GDM1 (cell line): ENCODE data around the gene RABAC1.

ENCODE experiments used
- DNase-seq: peaks from one replicate; lab custom pipeline; 2025; lab: John Stamatoyannopoulos, UW

The RABAC1 gene

DNA sequence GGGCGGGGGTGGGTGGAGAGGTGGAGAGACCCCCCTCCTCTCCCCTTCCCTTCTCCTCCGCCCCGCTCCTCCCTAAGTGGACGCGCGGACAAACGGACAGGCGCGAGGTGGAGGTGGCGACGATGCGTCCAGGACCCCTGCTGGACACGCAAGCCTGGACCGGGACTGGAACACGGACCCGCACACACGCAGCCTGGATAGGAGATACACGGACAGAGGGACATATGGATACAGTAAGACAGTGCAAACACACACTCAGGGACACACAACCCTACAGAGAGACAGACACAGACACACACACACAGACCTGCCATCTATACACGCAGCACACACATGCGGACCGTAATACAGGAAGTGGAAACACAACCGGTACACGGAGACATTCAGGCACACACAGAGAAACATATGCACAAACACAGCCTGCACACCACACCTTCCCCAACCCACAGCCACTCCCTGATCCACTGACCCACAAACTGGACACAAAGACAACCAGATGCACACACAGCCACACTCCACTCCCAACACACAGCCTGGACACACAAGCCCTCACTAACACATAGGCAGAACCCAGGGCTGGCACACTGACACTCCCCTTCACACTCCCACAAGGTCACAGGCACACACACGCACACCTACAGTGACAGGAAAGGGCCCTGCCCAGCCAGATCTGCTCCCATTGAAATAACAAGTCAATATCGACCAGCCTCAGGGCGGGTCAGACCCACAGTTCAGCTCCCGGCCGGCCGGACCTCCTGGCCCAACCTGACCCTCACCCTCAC is 30.2 kb downstream of the RABAC1 start:
- DNase-seq: no peak

DNA sequence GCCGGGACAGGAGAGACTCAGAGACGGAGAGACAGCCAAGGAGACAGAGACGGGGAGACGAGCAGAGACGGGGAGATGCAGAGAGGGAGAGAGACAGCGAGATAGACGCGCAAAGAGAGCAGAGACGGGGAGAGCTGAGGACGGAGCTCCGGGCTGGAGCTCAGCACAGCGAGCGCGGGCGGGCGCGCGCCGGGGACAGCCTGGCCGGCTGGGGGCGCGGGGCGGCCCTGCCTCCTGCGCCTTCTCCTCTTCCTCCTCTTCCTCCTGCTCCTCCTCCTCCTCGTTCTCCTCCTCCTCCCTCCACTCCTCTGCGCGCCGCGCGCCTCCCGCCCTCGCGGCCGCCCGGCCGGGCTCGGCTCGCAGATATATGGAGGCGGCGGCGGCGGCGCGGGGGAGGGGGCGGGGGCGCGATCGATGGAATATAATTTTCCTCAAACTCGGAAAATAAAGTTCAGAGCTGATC is 30.9 kb downstream of the RABAC1 start, which contains the start of gene ERFL:
Gene ERFL (minus strand): TSS at position 229 of the 463 bp plus-strand sequence. CDS start 15,530 bp downstream, outside the sequence.
- peak; percentile 19 for DNase-seq

DNA sequence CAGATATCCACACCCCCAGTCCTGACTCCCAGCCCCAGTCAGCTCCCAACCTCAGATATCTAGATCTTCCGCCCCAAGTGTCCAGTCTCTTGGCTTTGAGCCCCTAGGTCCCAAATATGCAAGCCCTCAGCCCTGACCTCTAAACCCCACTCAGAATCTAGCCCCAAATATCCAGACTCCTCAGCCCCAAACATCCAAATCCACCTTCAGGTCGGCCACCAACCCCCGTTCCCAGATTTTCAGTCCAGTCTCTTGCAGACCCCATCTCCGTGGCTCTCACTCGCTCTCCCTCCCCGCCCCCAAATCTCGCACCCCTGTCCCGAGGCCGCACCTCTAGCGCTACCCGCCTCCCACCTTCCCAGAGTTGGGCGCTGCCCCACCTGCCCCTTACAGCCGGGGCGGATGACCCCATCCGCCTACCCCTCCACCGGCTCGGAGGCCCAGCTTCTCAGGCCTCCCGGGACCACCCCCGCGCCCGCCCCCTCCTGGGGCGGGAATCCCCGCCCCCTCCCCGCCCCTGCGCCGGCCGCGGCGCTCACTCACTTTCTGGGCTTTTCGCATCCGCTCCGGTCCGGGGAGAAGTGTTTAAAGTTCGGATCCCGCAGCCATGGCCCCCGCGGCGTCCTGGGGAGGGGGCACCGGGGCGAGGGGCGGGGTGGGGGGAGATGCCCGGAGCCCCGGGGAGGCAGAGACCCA is 31.5 kb downstream of the RABAC1 start:
- no peak for DNase-seq

DNA sequence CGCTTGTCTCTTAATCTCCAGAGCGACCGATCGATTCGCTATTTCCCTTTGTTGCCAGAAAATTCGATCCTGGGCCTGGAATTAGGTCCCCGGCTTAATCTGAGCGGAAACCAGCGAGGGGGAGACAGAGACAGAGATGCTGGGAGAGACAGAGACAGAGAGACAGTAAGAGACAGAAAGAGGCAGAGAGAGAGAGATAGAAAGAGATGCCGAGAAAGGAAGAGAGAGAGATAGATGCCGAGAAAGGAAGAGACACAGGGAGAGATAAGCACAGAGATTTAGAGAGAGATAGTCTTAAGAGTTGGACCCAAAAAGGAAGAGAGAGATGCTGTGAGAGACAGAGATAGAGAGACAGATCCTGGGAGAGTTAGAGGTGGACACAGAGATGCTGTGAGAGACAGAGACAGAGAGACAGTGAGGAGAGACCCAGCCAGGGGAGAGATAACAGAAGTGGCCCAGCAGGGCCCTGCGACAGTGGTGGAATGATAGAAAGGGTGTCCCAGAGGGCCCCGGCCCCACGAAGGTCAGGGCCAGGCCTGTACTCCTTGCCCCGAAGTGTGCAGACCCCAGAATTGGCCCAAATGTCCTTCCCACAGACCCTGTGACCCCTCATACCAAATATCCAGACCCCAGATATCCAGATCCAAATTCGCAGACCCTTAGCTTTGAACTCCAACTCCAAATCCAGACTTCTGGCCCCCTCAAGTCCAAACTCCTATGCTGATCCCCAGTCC is 32.2 kb downstream of the RABAC1 start:
- no peak for DNase-seq

DNA sequence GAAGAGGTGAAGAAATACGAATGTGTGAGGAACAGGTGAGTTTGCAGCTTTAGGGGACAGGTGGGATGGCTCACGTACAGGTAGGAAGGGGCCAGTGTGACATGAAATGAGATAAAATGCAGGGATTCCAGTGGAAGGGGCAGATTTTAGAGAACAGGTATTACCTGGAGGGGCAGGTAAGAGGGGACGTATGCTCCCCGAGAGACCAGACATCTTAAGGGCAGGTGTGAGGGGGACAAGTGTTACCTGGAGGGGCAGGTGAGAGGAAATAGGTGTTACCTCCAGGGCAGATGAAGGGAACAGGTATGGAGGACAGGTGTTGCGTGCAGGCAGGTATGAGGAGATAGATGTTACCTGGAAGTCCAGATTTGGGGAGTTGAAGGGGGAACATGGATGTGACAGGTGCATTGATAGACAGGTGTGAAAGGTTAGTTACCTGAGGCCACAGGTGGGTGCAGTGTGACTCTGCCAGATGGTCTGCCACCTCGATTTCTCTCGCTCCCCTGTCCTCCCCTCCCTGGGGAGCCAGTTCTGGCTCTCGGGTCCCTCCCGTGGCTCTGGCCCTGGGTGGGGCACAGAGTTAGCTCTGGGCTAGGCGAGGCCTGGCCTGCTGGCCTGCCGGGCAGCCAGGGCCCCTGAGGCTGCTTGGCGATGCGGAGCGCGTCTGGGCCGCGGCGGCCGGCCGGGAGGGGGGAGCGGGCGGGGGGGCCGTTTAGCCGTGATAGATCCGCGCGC is 32.9 kb downstream of the RABAC1 start:
- no peak for DNase-seq

DNA sequence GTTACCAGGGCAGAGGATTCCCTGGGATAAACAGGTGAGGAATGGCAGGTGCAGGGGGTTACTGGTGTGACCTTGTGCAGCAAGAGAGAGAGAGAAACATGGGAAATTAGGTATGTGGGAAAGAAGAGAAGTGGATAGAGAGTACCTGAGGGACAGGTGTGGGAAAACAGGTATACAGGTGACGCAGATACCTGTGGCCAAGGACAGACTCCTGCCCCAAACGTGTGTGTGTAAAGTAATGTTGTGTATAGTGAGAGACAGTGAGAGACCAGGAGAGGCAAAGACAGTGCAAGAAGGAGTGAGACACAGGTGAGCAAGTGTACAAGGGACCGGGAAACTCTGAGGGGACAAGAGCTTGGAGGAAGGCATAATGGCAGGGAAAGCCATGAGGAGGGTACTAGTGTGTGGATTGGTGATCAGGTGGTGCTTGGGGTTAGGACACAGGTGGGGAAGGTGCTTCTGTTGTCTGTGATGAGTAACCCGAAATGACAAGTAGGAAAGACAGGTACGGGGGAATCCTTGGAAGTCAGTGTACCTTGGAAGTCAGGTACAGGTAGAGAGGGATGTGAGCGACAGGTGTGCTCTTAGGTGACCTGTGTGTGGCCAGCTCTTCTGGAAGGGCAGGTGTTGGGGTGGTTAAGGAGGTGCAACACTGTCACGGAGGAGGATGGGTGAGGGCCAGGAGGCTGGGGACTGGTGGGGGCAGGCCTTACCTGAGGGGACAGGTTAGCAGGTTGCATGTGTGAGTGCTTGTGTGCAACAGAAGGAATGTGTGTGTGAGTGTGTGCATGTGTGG is 33.7 kb downstream of the RABAC1 start:
- no peak for DNase-seq

DNA sequence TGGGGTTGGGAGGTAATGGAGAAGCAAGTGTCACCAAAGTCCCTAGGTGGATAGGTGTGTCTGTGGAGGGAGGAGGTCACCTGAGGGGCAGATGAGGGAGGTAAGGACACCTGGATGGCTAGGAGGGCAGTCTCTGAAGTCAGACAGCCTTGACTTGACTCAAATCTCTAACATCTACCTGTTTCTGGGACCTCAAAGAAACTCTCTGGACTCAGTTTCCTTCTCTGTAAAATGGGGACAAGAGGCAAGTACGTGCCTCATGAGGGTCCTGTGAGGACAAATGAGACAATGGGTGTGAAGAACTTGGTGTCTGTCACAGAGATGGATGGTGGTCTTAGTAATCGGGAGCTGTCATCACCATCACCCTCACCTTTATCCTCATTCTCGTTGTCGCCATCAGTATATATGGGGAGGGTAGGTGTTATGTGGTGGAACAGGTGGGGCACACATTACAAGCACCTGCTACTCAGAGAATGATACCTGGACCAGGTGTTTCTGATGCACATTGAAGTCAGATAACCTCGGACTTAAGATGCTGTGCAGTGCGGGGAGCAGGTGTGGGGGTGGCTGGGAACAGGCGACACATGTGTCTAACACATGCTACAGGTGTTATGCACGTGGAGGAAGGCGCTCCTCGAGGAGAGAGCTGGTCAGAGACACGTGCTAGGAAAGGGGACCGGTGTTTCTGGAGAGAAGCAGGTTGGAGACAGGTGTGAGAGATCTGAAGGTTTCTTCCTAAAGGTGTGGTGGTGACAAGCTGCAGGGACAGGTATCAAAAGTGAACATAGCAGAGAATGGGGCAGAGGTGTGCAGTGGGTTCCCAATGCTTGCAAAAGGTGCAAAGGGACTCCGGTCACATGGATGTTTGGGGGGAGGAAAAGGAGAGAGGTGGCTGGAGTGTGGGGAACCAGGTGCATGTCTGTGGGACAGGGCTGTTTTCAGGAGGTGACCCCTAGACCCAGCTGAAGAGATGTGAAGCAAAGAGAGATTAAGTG is 34.7 kb downstream of the RABAC1 start:
- DNase-seq: no peak

DNA sequence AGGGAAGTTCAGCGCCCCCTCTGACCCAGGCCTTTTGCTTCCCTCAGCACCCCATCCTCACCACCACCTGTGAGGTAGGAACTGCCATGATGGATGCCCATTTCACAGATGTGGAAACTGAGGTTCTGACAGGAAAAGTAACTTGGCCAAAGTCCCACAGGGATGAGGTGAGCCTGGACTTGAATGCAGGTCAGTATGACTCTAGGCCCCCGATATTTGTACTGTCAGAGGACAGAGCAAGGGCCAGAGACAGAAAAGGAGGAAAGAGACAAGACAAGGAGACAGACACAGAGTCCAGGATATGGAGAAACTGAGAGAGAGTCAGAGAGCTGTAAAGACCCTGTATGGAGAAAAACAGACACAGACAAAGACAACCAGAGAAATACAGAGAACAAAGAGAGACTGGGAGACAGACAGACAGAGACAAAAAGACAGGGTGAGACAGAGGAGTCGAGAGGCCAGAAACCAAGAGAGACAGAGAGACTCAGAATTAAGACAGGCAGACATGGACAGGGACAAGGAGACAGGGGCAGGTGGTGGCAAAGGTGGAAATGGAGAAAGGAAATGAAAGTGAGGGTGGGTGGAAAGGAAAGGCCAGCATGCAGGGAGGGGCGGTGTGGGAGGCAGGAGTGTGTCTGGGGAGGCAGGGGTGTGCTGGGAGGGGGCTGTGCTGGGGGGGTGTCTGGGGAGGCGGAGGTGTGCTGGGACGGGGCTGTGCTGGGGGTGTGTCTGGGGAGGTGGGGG is 35.9 kb downstream of the RABAC1 start:
- DNase-seq: no peak

DNA sequence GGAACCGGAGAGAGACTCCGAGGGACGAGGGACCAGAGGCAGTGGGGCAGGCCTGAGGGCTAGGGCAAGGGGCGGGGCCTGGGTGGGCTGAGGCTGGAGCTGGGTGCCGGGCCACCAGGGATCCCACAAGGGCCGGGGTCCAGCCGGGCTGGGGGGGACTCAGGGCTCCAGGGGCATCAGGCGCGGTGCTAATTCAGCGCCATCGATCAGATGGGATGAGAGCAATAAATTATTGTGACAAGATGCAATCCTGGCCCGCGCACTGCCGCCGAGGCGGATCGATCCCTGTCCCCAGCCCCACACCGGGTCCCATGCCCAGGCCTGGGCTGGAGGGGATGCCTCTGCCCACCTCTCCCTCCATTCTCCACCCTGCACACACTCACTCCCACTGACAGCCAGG is 36.5 kb downstream of the RABAC1 start:
- DNase-seq: no peak

DNA sequence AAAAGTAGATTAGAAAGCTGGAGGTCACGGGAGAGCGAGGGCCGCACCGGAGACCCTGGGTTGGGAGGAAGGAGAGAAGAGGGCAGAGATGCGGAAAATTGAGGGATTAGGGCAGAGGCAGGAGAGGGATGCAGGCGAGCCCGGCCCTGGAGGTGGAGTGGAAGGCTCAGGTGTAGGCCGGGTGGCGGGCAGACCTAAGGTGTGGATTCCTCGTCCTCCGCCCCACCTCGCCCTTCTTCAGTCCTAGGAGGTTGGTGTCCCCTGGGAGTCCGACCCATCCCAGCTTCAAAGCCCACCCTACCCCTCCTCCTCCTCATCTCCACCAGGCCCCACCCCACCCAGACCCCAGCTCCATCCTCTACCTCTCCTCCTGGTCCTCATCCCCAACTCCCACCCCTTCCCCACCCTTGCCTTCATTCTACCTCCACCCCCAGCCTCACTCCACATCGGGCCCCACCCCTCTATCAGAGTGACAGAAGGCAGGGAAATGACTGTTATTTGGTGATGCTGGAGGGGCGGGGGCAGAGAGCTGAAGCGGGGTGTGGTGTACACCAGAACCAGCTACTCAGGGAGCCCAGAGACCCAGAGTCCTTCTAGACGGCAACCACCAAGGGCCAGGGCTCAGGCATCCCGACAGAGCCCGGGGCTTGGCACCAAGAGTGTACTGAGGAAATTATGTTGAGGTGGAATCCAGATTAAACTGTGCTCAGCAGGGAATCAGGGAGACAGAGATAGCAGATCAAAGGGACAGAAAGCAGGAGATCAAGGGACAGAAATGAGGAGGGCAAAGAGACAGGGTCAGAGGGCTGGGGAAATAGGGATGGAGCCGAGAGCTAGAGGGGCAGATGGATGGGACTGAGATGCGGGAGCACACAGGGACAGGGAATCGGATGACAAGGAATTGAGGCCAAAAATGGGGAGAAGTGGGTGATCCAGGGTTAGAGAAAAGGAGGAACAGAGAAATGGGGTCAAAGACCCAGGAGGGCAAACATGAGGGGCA is 37.2 kb downstream of the RABAC1 start:
- no peak for DNase-seq

DNA sequence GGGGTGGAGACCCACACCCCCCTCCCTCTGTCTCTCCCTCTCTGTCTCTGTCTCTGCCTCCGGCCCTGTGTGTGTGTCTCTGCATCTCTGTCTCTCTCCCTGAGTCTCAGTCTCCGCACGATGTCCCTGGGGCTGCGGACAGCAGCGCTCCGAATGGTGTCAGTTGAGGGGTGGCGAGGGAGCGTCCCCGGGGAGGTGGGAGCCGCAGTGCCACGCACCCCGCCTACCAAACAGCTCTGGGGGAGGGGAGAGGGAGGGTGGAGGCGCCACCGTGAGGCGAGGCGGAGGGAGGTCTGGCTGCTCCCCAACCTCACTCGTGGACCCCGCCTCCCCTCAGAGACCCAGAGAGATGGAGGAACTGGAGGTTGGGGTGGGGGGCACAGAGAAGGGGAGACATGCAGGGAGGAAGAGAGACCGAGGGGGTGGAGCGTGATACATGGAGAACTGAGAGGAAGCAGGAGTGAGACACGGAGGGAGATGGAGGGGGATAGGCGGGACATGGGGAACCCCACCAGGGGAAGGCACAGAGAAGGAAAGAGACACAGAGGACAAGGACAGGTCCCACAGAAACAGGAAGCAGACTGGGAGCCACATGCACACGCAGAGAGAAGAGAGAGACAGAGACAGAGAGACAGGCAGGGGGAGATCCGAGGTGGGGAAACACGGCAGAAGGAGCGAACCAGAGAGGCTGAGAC is 38.1 kb downstream of the RABAC1 start:
- no peak for DNase-seq

DNA sequence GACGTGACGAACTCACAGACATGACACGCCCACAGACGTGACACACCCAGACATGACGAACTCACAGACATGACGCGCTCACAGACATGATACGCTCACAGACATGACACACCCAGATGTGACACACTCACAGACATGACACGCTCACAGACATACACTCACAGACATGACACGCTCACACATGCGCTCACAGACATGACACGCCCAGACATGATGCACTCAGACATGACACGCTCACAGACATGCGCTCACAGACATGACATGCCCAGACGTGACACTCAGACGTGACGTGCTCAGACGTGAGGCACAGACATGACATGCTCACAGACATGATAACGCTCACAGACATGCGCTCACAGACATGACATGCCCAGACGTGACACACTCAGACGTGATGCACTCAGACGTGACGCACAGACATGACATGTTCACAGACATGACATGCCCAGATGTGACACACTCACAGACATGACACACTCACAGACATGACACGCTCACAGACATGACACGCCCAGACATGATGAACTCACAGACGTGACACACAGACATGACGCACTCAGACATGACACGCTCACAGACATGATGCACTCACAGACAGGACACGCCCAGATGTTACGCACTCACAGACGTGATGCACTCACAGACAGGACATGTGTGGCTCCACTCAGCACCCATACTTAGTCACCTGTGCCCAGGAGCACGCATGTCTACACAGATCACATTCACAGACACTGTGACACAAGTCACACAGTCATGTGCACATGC is 39.0 kb downstream of the RABAC1 start:
- DNase-seq: no peak

DNA sequence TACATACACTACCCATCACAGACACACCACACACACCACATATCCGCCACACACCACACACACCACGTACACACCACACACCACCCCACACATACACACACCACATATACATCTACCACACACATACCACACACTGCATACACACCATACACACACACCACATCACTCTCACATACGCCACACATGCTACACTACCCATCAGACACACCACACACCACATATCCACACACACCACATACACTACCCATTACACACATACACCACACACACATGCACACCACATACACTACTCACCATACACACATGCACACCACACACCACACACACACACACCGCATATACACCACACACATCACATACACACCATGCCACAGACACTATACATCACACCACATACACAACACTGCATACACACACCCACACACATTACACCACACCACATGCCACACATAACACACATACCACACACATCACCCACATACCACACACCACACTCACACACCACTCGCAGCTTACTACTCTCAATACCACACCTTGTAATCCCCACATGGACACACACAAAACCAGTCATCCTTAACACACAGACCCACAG is 40.4 kb downstream of the RABAC1 start:
- no peak for DNase-seq

DNA sequence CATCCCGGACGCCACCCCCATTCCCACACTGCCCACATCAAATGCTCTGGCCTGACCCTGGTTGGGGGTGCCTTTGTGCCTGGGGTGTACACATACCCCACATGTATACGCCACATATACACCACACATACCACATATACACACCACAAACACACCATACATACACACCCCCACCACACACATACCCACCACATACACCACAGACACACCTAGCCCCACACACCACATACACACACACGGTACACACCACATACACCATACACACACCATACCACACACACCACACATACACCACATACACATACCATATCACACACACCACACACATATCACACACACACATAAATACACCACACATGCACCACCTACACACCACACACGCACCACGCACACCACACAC is 41.0 kb downstream of the RABAC1 start:
- DNase-seq: no peak

DNA sequence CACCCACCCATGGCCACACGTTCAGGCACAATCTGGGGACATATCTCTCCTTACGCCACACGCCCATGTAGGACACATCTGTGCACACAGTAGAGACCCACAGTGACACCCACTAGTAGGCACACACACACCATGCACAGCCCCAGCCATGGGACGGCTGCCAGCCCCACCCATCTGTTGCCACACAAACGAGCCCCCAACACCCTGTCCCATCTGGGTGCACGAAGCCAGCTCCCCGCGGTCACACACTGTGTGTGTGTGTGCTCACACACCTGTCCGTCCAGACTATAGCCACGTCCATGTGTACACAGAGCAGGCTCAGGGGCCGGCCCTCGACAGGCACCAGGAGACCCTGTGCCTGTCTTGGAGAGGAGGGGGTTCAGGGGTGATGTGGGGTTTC is 41.4 kb downstream of the RABAC1 start:
- DNase-seq: no peak

DNA sequence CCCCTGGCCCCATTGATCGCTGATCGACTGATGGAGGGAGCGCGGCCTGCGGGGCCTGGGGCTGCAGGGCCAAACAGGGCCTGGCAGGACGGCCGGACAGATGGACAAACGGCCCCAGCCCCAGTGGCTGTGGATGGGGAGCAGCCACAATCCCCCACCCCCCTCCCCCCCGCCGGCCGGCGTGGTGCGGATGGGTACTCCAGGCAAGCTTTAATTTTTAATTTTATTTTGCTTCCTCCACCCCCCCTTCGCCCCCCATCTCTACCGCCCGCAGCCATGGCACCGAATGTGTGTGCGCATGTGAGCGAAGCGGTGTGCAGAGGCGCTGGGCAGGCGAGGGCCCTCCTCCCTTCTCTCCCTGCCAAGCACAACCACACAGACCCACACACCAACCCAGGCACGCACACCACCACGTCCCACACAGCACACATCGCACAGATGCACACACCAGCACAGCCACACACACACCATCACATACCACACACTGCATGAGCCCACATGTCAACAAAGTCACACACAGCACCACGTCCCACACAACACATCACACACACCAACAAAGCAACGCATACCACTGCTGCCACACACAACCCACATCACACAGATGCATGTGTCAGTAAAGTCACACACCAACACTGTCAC is 43.2 kb downstream of the RABAC1 start:
- DNase-seq: no peak
